GM13977 (cell line): ENCODE data around the gene ADI1.

ENCODE experiments used
- DNase-seq: peaks from one replicate; pipeline ENCODE4 v3.0.0; 2012; ENCODE audit warnings: low spot score
- in situ Hi-C: fragments of 300-500 bp; cut with MboI; formaldehyde crosslinking; loops from one replicate; pipeline ENCODE4 v1.12.0; 2022; ENCODE audit warnings: low sequenced_read_pairs, low pct_unique_long_range_greater_than_20kb, mixed read lengths, inconsistent platforms; ENCODE audit not compliant: unreplicated experiment
- TF ChIP-seq, protein P1 (sequence below): IDR thresholded peaks from 2 replicates; pipeline ENCODE4 v1.5.1; 2012; ENCODE audit warnings: mild to moderate bottlenecking, control low read depth; ENCODE audit not compliant: insufficient read depth; ENCODE audit errors: extremely low read depth, missing control alignments

Gene ADI1

DNA sequence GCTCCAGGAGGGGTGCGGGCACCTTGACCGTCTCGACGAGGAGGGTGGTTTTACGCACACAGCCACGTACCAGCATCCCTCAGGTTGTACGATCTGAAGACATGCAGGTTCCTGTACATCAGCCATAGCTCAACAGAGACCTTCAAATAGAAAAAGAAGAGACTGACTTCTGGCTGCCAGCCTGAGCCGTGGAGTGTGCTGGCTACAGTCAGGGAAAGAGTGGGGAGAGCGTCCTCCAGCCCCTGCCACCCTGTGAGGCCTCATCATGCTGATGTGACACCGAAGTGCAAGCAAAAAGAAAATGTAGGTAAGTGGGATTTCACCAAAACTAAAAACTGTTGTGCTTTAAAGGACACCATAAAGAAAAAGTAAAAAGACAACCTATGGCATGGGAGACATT lies 47.0 kb downstream of the ADI1 start:
- in situ Hi-C loops, result no loop called here
- no peak for DNase-seq
- TF ChIP-seq, protein P1, sequence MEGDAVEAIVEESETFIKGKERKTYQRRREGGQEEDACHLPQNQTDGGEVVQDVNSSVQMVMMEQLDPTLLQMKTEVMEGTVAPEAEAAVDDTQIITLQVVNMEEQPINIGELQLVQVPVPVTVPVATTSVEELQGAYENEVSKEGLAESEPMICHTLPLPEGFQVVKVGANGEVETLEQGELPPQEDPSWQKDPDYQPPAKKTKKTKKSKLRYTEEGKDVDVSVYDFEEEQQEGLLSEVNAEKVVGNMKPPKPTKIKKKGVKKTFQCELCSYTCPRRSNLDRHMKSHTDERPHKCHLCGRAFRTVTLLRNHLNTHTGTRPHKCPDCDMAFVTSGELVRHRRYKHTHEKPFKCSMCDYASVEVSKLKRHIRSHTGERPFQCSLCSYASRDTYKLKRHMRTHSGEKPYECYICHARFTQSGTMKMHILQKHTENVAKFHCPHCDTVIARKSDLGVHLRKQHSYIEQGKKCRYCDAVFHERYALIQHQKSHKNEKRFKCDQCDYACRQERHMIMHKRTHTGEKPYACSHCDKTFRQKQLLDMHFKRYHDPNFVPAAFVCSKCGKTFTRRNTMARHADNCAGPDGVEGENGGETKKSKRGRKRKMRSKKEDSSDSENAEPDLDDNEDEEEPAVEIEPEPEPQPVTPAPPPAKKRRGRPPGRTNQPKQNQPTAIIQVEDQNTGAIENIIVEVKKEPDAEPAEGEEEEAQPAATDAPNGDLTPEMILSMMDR, result no peak

GRCh38 chr2:3470856-3471737 lies 48.2 kb downstream of the ADI1 start:
- DNase-seq, result no peak
- in situ Hi-C loops, result no loop called here
- TF ChIP-seq, protein P1, result no peak

DNA sequence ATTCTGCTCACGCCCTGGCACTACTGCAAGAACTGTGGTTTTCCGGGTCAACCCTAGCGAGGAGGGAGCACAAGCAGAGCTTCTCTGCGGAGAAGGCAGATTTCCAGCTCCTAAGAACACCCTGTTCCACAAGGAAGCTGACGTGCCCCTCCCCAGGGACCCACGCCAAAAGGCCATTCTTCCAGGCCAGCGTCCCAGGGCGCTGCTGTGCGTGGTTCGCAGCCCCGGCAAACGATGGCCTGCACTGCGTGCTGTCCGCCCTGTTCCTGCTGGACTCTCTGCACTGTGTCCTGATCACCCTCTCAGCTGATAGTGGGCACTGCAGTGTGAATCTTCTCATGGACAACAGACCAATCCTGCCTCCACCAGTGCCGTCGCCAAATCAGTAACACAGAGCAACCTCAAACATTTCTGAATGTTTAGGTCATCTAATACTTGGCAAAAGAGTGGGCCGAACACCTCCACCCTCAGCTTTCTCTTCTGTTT lies 49.1 kb downstream of the ADI1 start:
- TF ChIP-seq, protein P1, result no peak
- in situ Hi-C loops, result no loop called here
- no peak for DNase-seq

GRCh38 chr2:3469486-3469885 lies 49.8 kb downstream of the ADI1 start:
- in situ Hi-C loops, result no loop called here
- DNase-seq, result no peak
- TF ChIP-seq, protein P1, result no peak

GRCh38 chr2:3468296-3468988 lies 50.9 kb downstream of the ADI1 start:
- no peak for DNase-seq
- TF ChIP-seq, protein P1, result no peak
- in situ Hi-C loops, result no loop called here

- in situ Hi-C loops, result no loop called here
- no peak for DNase-seq
- TF ChIP-seq, protein P1, result no peak
Measured at GRCh38 chr2:3467654-3468053, 51.7 kb downstream of the ADI1 start.
